ENCODE data around the gene PDS5A. TPM values are rescaled to one million over a fixed set of nuclear protein-coding genes. Genes with fewer than 3 reads are reported as not detected.
A peak's percentile ranks its signal among the peaks of the same experiment; 100 is the strongest.

PDS5A gene
- total RNA-seq, 2 donors from 2014 or later: 88.2 to 98.6 TPM

- Histone ChIP-seq H3K4me1 (ENCODE audit: control insufficient read depth, insufficient read depth, low read length) (no peaks in the 10 kb centered on the region), H3K9ac (ENCODE audit: extremely low read depth, low read length, poor library complexity, severe bottlenecking) (peak overlapping the region; percentile 13), H3K27ac (ENCODE audit: low read depth, low read length) (no peak overlapping the region), H3K27me3 (ENCODE audit: control insufficient read depth, insufficient read depth, low read length, poor library complexity, severe bottlenecking) (no peaks in the 10 kb centered on the region), H3K9me3 (ENCODE audit: control insufficient read depth, low read length) (no peaks in the 10 kb centered on the region), H3K4me3 (ENCODE audit: low read length) (no peak overlapping the region), H3K36me3 (ENCODE audit: control insufficient read depth, insufficient read depth, low read length) (peaks cover 72% of the 10 kb centered on the region)
- no peaks in the 10 kb centered on the region for H3K9me3 Mint-ChIP-seq
- H3K27me3 Mint-ChIP-seq (ENCODE audit: insufficient read depth): no peaks in the 10 kb centered on the region
- H3K27ac Mint-ChIP-seq: peak overlapping the region; percentile 52
- 95 to 100% methylated on average over 3 of the region's 3 CpGs for WGBS, 2 experiments (ENCODE audit: insufficient coverage in 1 of 2, insufficient read length in 1 of 2)
- peaks cover 58% of the 10 kb centered on the region for H3K36me3 Mint-ChIP-seq (ENCODE audit: low read depth)
- H3K4me1 Mint-ChIP-seq: peaks cover 9% of the 10 kb centered on the region
- no peak for DNase-seq
- no peak overlapping the region for H3K4me3 Mint-ChIP-seq
- no peak for TF ChIP-seq CTCF (conservative IDR thresholded peaks at IDR 0.05)
Observed at GRCh38 chr4:39825090-39825489, 152.6 kb downstream of the PDS5A start.

- no peak for DNase-seq
- no peak overlapping the region for H3K4me3 Mint-ChIP-seq
- H3K27ac Mint-ChIP-seq: peak overlapping the region; percentile 81
- no peak for TF ChIP-seq CTCF (conservative IDR thresholded peaks at IDR 0.05)
- no peaks in the 10 kb centered on the region for H3K9me3 ChIP-seq (ENCODE audit: control insufficient read depth, low read length)
- H3K27me3 ChIP-seq (ENCODE audit: control insufficient read depth, insufficient read depth, low read length, poor library complexity, severe bottlenecking): no peaks in the 10 kb centered on the region
- 93 to 100% methylated on average over 2 of the region's 2 CpGs for WGBS, 2 experiments (ENCODE audit: insufficient coverage in 1 of 2, insufficient read length in 1 of 2)
- peaks cover 10% of the 10 kb centered on the region for H3K4me1 Mint-ChIP-seq
- H3K4me1 ChIP-seq (ENCODE audit: control insufficient read depth, insufficient read depth, low read length): no peaks in the 10 kb centered on the region
- H3K27ac ChIP-seq (ENCODE audit: low read depth, low read length): no peak overlapping the region
- H3K36me3 Mint-ChIP-seq (ENCODE audit: low read depth): peaks cover 46% of the 10 kb centered on the region
- no peak overlapping the region for H3K4me3 ChIP-seq (ENCODE audit: low read length)
- H3K9ac ChIP-seq (ENCODE audit: extremely low read depth, low read length, poor library complexity, severe bottlenecking): no peak overlapping the region
- no peaks in the 10 kb centered on the region for H3K27me3 Mint-ChIP-seq (ENCODE audit: insufficient read depth)
- H3K36me3 ChIP-seq (ENCODE audit: control insufficient read depth, insufficient read depth, low read length): peaks cover 57% of the 10 kb centered on the region
- H3K9me3 Mint-ChIP-seq: no peaks in the 10 kb centered on the region
Observed at GRCh38 chr4:39823191-39823590, 154.5 kb downstream of the PDS5A start.

- peak overlapping the region; percentile 81 for H3K27ac Mint-ChIP-seq
- no peaks in the 10 kb centered on the region for H3K9me3 ChIP-seq (ENCODE audit: control insufficient read depth, low read length)
Observed at GRCh38 chr4:39822662-39823061, 155.0 kb downstream of the PDS5A start.

More at GRCh38 chr4:39822662-39823061, 155.0 kb downstream of the PDS5A start:
- TF ChIP-seq CTCF (conservative IDR thresholded peaks at IDR 0.05): no peak
- Histone ChIP-seq H3K9ac (ENCODE audit: extremely low read depth, low read length, poor library complexity, severe bottlenecking) (no peak overlapping the region), H3K27ac (ENCODE audit: low read depth, low read length) (no peak overlapping the region), H3K4me1 (ENCODE audit: control insufficient read depth, insufficient read depth, low read length) (no peaks in the 10 kb centered on the region), H3K36me3 (ENCODE audit: control insufficient read depth, insufficient read depth, low read length) (peaks cover 51% of the 10 kb centered on the region), H3K4me3 (ENCODE audit: low read length) (no peak overlapping the region), H3K27me3 (ENCODE audit: control insufficient read depth, insufficient read depth, low read length, poor library complexity, severe bottlenecking) (no peaks in the 10 kb centered on the region)
- DNase-seq: no peak
- Mint-ChIP-seq H3K27me3 (ENCODE audit: insufficient read depth) (no peaks in the 10 kb centered on the region), H3K36me3 (ENCODE audit: low read depth) (peaks cover 41% of the 10 kb centered on the region), H3K4me3 (no peak overlapping the region), H3K4me1 (peaks cover 10% of the 10 kb centered on the region), H3K9me3 (no peaks in the 10 kb centered on the region)

Data from endodermal cell (in vitro differentiated cells).